ENCODE results near the gene KLHL22. TPM values are rescaled to one million over a fixed set of nuclear protein-coding genes. Genes with fewer than 3 reads are reported as not detected.
"Not testable (repeated sequence)": the region's sequence is repeated elsewhere in the genome, so short reads cannot be mapped to it uniquely, and the experiment has no call there.

KLHL22 gene
- total RNA-seq, 4 donors from 2014 or later, result 38.0 to 76.9 (median 61.0) TPM

DNA sequence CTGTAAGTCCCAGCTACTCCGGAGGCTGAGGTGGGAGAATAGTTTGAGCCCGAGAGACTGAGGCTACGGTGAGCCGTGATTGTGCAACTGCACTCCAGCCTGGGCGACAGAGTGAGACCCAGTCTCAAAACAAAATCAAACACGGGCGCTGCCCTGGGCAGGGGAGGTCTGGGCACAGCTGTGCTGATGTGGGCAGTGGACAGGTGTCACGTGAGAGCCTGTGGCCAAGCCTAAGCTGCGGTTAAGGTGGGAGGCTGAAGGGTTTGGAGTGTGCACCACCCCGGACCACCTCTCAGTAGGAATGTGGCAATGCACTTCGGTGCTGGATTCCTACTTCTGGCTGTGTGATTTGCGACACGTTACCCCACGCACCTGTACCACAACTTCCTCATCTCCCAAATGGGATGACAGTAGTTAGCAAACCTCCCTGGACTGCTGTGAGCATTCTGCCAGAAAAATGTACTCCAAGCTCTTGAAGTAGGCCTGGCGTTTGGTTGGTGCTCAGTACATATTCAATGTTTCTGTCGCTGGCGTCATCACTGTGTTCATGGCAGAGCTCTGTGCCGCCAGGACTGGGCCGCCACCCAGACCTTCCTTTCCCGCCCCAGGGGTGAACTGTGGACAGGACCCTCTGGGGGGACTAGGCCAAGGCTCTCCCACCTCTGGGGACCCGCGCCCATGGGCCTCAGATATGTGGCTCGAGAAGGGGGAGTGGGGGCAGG lies 102.5 kb downstream of the KLHL22 start:
- Histone ChIP-seq H3K4me3 (replicated peaks in 1 of 3) (peak overlapping the region in 2 of 3 donors; percentile 51 to 57), H3K27me3 (no peaks in the 10 kb centered on the region), H3K36me3 (no peaks in the 10 kb centered on the region), H3K27ac (peak overlapping the region; percentile 39 to 74 (median 44)), H3K9me3 (no peaks in the 10 kb centered on the region), H3K4me1 (peaks cover 11 to 24% of the 10 kb centered on the region in 2 donors)
- intact Hi-C loops (cut with DNase I), result no loop called here
- 93 to 95% methylated on average over 22 to 23 of the region's 23 CpGs for WGBS, 2 donors
- TF ChIP-seq, protein P1, sequence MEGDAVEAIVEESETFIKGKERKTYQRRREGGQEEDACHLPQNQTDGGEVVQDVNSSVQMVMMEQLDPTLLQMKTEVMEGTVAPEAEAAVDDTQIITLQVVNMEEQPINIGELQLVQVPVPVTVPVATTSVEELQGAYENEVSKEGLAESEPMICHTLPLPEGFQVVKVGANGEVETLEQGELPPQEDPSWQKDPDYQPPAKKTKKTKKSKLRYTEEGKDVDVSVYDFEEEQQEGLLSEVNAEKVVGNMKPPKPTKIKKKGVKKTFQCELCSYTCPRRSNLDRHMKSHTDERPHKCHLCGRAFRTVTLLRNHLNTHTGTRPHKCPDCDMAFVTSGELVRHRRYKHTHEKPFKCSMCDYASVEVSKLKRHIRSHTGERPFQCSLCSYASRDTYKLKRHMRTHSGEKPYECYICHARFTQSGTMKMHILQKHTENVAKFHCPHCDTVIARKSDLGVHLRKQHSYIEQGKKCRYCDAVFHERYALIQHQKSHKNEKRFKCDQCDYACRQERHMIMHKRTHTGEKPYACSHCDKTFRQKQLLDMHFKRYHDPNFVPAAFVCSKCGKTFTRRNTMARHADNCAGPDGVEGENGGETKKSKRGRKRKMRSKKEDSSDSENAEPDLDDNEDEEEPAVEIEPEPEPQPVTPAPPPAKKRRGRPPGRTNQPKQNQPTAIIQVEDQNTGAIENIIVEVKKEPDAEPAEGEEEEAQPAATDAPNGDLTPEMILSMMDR (IDR thresholded peaks at IDR 0.05), result no peak
- TF ChIP-seq POLR2A (IDR thresholded peaks at IDR 0.05), result no peak
- DNase-seq, result no peak

DNA sequence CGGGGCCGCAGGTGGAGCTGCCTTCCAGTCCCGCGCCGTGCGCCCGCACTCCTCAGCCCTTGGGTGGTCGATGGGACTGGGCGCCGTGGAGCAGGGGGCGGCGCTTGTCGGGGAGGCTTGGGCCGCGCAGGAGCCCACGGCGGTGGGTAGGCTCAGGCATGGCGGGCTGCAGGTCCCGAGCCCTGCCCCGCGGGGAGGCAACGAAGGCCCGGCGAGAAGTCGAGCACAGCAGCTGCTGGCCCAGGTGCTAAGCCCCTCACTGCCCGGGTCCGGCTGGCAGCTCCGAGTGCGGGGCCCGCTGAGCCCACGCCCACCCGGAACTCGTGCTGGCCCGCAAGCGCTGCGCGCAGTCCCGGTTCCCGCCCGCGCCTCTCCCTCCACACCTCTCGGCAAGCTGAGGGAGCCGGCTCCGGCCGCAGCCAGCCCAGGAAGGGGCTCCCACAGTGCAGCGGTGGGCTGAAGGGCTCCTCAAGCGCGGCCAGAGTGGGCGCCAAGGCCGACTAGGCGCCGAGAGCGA lies 103.2 kb downstream of the KLHL22 start:
- intact Hi-C loops (cut with DNase I); H3K4me3 ChIP-seq (replicated peaks in 1 of 3); DNase-seq; H3K9me3 ChIP-seq; H3K27ac ChIP-seq; H3K36me3 ChIP-seq; H3K27me3 ChIP-seq: not testable (repeated sequence)
- 96 to 97% methylated on average over 25 to 52 of the region's 53 CpGs for WGBS, 2 donors
- H3K4me1 ChIP-seq, result peaks cover 11 to 24% of the 10 kb centered on the region in 2 donors

Small RNAs within 50 kb of the gene (small RNA-seq; reads per million reads assigned to genes)
- not detected for gene RF00019
- not detected for gene RN7SL812P
- not detected for gene RNU6-225P
- gene RNY1P9, result not detected

Other genes with a start within 250 kb of the KLHL22 start
- gene RTN4R, start 227.5 kb downstream of the KLHL22 start, total RNA-seq, result 1 to 10 TPM; 4.0 to 8.6 (median 5.9) TPM
- 100 to 1,000 TPM in 2 of 4 donors, 10 to 100 TPM in 2; 62.5 to 123 (median 90.8) TPM for gene DGCR6L, start 175.7 kb downstream of the KLHL22 start, total RNA-seq
- 10 to 100 TPM in 3 of 4 donors, 1 to 10 TPM in 1; 9.8 to 15.0 (median 12.0) TPM for gene ZNF74, start 101.6 kb downstream of the KLHL22 start, total RNA-seq
- gene SCARF2, start 58.0 kb downstream of the KLHL22 start, total RNA-seq, result 10 to 100 TPM; 14.4 to 23.1 (median 20.4) TPM
- gene MED15, start 11.8 kb upstream of the KLHL22 start, total RNA-seq, result 10 to 100 TPM; 33.6 to 65.1 (median 36.1) TPM